Retinal pigment epithelial cell (primary cell): ENCODE measurements around the gene FAF1.
"Not testable (repeated sequence)": the region's sequence is repeated elsewhere in the genome, so short reads cannot be mapped to it uniquely, and the experiment has no call there.

Source experiments
- DNase-seq: peaks from one replicate; pipeline ENCODE4 v3.0.0-alpha.2; 2010; ENCODE audit warnings: low read depth
- H3K4me3 ChIP-seq: 2 replicates; pipeline ENCODE4 v1.5.1; 2011; ENCODE audit warnings: mild to moderate bottlenecking, low read length, control low read depth, moderate library complexity
- TF ChIP-seq, protein P1 (sequence below): conservative IDR thresholded peaks from 2 replicates; pipeline ENCODE4 v1.5.1; 2011; ENCODE audit warnings: low read depth, low read length, control low read depth, inconsistent platforms

Gene FAF1

DNA sequence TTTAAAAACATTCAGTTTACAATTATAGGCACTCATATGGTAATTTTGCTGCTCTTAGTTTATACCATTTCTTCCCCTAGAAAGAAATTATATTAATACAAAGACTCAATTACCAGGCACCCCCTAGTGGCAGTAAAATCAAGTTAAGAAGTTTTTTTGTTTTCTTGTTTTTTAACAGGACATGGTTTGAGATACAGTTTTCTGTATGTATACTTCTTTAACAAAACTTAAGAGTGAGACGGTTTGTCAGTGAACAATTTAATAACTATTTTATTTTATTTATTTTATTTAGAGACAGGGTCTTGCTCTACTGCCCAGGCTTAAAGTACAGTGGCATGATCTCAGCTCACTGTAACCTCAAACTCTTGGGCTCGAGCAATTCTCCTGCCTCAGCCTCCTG lies 224.6 kb downstream of the FAF1 start:
- DNase-seq, result no peak
- H3K4me3 ChIP-seq, result no peak overlapping the region
- TF ChIP-seq, protein P1, sequence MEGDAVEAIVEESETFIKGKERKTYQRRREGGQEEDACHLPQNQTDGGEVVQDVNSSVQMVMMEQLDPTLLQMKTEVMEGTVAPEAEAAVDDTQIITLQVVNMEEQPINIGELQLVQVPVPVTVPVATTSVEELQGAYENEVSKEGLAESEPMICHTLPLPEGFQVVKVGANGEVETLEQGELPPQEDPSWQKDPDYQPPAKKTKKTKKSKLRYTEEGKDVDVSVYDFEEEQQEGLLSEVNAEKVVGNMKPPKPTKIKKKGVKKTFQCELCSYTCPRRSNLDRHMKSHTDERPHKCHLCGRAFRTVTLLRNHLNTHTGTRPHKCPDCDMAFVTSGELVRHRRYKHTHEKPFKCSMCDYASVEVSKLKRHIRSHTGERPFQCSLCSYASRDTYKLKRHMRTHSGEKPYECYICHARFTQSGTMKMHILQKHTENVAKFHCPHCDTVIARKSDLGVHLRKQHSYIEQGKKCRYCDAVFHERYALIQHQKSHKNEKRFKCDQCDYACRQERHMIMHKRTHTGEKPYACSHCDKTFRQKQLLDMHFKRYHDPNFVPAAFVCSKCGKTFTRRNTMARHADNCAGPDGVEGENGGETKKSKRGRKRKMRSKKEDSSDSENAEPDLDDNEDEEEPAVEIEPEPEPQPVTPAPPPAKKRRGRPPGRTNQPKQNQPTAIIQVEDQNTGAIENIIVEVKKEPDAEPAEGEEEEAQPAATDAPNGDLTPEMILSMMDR, result peak; percentile 47

DNA sequence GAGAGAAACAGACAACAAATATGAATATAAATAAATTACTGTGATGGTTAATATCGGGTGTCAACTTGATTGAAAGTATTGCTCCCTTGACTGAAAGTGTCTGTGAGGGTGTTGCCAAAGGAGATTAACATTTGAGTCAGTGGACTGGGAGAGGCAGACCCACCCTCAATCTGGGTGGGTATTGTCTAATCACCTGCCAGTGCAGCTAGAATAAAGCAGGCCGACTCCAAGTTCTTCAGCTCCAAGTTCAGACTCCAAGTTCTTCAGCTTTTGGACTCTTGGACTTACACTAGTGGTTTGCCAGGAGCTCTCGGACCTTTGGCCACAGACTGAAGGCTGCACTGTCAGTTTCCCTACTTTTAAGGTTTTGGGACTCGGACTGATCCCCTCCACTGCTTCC lies 232.5 kb downstream of the FAF1 start:
- not testable (repeated sequence) for H3K4me3 ChIP-seq, DNase-seq

DNA sequence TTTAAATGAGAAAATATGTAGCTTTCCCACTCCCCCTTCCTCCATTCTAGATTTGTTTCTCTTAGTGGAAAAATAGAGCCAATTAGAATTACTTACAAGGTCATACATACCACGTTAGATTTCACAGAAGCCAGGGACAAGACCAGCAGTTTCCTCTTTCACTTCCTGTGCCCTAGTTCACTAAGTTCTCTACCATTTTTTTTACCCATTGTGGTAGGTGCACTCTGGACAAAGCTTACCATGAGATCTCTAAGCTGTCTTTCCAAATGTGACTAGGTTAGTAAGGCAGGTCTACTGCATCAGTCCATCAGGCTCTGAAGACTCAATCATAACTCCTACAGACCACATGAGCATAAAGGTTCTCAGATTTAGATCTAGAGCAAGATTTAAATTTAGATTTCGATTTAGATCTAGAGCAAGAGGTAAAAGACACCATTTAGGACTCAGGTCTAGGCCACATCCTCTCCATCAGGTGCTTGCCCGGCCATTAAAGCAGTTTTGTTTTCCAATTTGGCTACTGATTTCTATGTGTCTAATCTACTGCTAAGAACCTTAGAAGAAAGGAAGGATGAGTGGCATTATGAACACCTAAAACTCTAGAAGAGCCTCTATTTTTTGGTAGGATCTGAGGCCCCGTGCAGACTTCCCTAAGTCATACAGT lies 235.3 kb downstream of the FAF1 start:
- H3K4me3 ChIP-seq, result no peak overlapping the region
- TF ChIP-seq, protein P1, result no peak
- no peak for DNase-seq

DNA sequence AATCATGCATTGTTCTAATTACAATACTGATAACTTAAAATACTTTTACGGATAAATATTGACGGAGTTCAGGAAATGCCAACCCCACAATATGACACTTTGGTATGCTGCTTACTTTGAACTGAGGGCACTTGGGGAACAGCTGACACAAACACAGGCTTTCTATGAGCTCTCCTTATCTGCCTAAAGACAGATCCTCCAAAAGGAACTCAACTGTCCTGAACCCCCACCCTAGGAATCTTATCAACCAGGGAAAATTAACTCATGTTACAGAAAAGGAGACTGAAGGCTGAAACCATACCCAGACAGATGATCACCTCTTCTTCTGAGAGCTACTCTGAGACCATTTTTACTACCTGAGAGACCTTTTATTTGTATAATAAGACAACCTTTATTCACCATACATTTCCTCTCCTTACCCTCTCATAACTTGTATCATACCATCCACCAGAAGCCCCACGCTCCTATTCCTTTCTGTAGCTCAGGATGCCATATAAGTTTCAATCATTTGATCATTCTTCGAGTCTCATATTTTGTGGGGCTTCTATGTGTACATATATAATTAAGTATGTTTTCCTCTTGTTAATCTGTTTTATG lies 239.5 kb downstream of the FAF1 start:
- no peak overlapping the region for H3K4me3 ChIP-seq
- no peak for DNase-seq
- TF ChIP-seq, protein P1, result no peak

DNA sequence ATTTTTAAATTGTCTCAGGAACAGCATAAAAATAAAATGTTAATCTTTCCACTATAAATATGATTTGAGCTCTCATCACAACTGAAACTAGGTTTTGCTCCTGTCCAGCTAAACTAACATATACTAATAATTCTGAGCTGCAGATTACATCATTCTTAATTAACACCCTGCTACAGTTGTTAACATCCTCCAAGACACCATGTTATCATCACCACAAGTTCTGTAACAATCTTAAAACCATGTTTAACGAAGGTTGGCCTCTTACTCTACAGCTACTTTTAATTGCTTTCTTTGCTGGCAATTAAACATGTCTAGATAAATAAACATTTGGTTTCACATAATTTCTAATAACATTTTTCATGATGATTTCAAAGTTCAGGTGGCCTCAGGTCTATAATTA lies 240.9 kb downstream of the FAF1 start:
- TF ChIP-seq, protein P1, result no peak
- DNase-seq, result no peak
- no peak overlapping the region for H3K4me3 ChIP-seq

DNA sequence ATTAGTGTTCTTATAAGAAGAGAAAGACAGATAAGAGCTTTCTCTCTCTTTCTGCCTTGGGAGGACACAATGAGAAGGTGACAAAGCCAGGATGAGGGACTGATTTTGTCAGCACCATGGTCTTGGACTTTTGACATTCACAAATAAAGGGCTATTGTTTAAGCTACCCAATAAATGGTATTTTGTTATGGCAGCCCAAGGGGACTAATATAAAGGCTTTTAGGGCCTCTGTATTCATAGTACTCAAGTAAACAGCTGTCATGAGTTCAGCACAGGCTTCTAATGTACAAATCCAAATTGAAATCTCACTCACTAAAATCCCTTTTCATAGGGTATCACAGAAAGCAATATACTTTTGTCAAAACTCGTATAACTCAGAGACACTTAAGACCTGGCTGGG lies 242.7 kb downstream of the FAF1 start:
- TF ChIP-seq, protein P1, result no peak
- no peak overlapping the region for H3K4me3 ChIP-seq
- DNase-seq, result no peak

DNA sequence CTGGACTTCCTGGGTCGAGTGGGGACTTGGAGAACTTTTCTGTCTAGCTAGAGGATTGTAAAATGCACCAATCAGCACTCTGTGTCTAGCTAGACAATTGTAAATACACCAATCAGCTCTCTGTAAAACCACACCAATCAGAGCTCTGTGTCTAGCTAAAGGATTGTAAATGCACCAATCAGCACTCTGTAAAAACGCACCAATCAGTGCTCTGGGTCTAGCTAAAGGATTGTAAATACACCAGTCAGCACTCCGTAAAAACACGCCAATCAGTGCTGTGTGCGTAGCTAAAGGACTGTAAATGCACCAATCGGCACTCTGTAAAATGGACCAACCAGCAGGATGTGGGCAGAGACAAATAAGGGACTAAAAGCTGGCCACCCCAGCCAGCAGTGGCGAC lies 243.6 kb downstream of the FAF1 start:
- DNase-seq, H3K4me3 ChIP-seq: not testable (repeated sequence)

DNA sequence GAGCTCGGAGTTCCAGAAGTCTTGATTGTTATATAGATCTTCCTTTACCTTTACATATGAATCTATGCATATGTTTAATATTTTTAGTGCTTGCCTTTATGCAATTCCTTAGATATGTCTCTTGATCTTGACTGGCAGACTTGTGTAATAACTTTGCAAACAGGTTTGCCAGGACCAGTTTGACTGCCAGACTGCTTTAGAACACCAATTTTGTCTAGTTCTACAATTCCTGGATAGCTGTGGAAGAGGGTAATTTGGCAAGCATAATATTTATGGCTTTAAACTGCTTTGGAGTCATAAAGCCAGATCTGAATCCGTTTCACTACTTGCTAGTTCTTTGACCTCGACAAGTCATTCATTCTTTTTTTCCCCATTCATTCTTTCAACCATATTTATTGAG lies 250.0 kb downstream of the FAF1 start:
- DNase-seq, result no peak

More for the DNA sequence above, 250.0 kb downstream of the FAF1 start:
- TF ChIP-seq, protein P1, result no peak
- H3K4me3 ChIP-seq, result no peak overlapping the region
